ENCODE measurements around the gene ELN.

DNA sequence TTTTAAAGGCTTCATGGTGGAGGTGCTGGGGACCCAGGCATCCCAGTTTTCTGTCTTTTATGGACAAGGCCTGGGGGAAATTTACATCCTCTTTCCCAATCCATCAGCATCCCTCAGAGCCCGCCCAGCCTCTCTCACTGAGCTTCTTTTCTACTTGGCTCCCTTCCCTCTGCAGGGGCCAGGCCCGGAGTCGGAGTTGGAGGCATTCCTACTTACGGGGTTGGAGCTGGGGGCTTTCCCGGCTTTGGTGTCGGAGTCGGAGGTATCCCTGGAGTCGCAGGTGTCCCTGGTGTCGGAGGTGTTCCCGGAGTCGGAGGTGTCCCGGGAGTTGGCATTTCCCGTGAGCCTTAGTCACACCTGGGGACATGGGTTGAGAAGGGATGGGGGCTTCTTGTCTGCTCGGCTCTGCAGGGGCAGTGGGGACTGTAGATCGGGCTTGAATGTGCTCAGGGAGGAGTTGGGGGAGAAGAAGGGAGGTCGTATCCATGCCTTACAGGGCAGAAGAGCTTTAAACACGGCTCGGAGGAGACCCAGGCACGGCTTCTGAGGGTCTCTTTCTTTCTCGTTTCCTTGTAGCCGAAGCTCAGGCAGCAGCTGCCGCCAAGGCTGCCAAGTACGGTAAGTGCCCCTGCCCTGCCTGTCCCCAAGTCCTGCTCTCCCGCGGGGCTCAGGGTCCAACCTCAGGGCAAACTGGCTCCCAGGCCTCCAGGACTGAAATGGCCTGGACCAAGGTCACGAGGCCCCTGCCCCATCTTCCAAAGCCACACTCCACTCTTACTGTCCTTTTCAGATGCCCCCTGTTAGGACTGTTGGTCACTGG lies 28.3 kb downstream of the ELN start:
- TF ChIP-seq, protein P1, sequence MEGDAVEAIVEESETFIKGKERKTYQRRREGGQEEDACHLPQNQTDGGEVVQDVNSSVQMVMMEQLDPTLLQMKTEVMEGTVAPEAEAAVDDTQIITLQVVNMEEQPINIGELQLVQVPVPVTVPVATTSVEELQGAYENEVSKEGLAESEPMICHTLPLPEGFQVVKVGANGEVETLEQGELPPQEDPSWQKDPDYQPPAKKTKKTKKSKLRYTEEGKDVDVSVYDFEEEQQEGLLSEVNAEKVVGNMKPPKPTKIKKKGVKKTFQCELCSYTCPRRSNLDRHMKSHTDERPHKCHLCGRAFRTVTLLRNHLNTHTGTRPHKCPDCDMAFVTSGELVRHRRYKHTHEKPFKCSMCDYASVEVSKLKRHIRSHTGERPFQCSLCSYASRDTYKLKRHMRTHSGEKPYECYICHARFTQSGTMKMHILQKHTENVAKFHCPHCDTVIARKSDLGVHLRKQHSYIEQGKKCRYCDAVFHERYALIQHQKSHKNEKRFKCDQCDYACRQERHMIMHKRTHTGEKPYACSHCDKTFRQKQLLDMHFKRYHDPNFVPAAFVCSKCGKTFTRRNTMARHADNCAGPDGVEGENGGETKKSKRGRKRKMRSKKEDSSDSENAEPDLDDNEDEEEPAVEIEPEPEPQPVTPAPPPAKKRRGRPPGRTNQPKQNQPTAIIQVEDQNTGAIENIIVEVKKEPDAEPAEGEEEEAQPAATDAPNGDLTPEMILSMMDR (IDR thresholded peaks at IDR 0.05), result no peak
- TF ChIP-seq POLR2A (IDR thresholded peaks at IDR 0.05), result no peak

Measured in thyroid gland (tissue), 4 donors.